Activated CD4-positive, alpha-beta T cell treated with anti-CD3 and anti-CD28 coated beads, Interleukin-2, amount 10 ng/mL, durations not matched to agents 7 days and 5 days (primary cell): ENCODE data around the gene DDAH1. TPM values are rescaled to one million over a fixed set of nuclear protein-coding genes. Genes with fewer than 3 reads are reported as not detected.

Experiments
- CTCF ChIA-PET: fragments of 350-600 bp; sonication (Branson Sonifier 250); formaldehyde crosslinking; loops from one replicate; lab custom pipeline; 2021; ENCODE audit warnings: antibody characterized with exemption; lab: Charles Lee
- POLR2A ChIA-PET: fragments of 350-600 bp; sonication (Branson Sonifier 250); formaldehyde crosslinking; loops from one replicate; lab custom pipeline; 2021; ENCODE audit warnings: antibody characterized with exemption; lab: Charles Lee
- DNase-seq: peaks from one replicate; pipeline ENCODE4 v3.0.0-alpha.2; 2020
- H3K27ac Mint-ChIP-seq: one replicate; pipeline ENCODE4 v1.8.0; 2021; ENCODE audit warnings: mild to moderate bottlenecking, moderate library complexity, mixed read lengths
- H3K27me3 Mint-ChIP-seq: one replicate; pipeline ENCODE4 v1.8.0; 2021; ENCODE audit warnings: mixed read lengths
- H3K36me3 Mint-ChIP-seq: one replicate; pipeline ENCODE4 v1.8.0; 2021; ENCODE audit warnings: low read depth, mixed read lengths
- H3K4me1 Mint-ChIP-seq: one replicate; pipeline ENCODE4 v1.8.0; 2021; ENCODE audit warnings: mixed read lengths
- H3K4me3 Mint-ChIP-seq: one replicate; pipeline ENCODE4 v1.8.0; 2021; ENCODE audit warnings: mild to moderate bottlenecking, moderate library complexity, mixed read lengths
- H3K9me3 Mint-ChIP-seq: one replicate; pipeline ENCODE4 v1.8.0; 2021; ENCODE audit warnings: mixed read lengths
- total RNA-seq, 2 experiments: library from RNA; stranded (reverse); gene quantifications; one replicate each; pipeline ENCODE4 v1.2.3, GENCODE V29; 2021

The DDAH1 gene
- total RNA-seq, 2 experiments from 2014 or later, result not detected

DNA sequence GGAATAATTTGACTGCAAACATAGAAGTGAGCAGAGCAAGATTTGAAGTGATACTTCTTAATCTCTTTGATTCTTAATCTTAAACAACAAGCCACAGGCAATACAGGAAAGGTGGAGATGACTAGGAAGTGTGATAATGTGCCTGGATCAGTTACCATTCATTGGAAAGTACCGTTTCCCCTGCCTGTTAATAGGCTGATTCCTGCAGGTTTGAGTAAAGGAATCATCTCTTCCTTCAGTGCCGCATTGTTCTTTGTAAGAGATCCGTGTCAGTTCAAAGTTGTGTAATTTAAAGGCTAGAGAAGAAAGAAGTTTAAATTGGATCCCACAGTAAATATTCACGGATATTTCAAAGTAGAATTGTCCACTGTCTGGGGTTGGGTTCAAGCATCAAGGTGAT is 145.0 kb downstream of the DDAH1 start:
- H3K27me3 Mint-ChIP-seq, result peaks cover 54% of the 10 kb centered on the region
- H3K36me3 Mint-ChIP-seq, result no peaks in the 10 kb centered on the region
- no peak overlapping the region for H3K27ac Mint-ChIP-seq

DNA sequence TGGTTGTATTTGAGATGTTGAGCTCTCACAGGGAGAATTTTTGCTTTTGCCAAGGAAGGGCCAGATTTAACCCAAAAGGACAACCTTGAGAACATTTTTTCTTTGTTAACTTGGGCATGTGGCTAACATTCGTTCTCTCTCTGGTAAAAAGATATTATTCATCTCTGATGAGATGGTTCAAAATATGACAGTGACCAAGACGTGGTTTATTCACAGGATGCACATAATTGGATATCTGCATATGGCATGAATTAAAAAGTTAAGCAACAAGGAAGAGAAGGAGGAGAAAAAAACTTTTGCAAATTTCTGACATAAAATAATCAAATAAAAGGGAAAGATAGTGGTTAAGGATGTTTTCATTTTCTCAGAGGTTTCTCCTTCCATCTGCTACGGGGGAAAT is 145.5 kb downstream of the DDAH1 start:
- Mint-ChIP-seq H3K27ac (no peak overlapping the region), H3K36me3 (no peaks in the 10 kb centered on the region), H3K4me1 (peaks cover 6% of the 10 kb centered on the region), H3K4me3 (no peak overlapping the region), H3K9me3 (no peaks in the 10 kb centered on the region), H3K27me3 (peaks cover 55% of the 10 kb centered on the region)
- ChIA-PET POLR2A (no interaction called here), CTCF (no interaction called here)
- DNase-seq, result no peak

More for the DNA sequence above, 145.0 kb downstream of the DDAH1 start:
- DNase-seq, result no peak
- Mint-ChIP-seq H3K4me3 (no peak overlapping the region), H3K4me1 (peaks cover 6% of the 10 kb centered on the region), H3K9me3 (no peaks in the 10 kb centered on the region)
- ChIA-PET CTCF (no interaction called here), POLR2A (no interaction called here)

GRCh38 chr1:85318217-85318616 is 146.7 kb downstream of the DDAH1 start:
- POLR2A ChIA-PET, result no interaction called here

DNA sequence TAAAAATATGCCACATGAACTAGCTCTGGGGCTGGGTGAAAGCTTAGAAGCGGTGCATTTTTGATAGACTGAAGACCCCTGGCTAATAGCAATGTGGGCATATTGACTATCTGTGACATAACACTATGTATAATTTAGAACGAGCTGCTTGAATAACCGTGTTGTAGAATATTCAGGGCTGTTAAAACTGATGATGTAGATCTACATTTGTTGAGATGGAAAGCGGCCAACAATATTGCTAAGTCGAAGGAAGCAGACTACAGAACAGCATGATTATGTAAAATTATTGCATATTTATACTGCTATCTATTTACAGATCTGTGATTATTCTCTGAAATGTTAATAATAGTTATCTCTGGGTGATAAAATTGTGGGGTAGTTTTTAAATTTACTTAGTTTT is 147.4 kb downstream of the DDAH1 start:
- Mint-ChIP-seq H3K9me3 (no peaks in the 10 kb centered on the region), H3K4me3 (no peak overlapping the region), H3K36me3 (no peaks in the 10 kb centered on the region), H3K4me1 (peaks cover 6% of the 10 kb centered on the region), H3K27ac (no peak overlapping the region), H3K27me3 (peaks cover 61% of the 10 kb centered on the region)
- no peak for DNase-seq
- ChIA-PET POLR2A (no interaction called here), CTCF (no interaction called here)

More at GRCh38 chr1:85318217-85318616, 146.7 kb downstream of the DDAH1 start:
- Mint-ChIP-seq H3K9me3 (no peaks in the 10 kb centered on the region), H3K4me3 (no peak overlapping the region), H3K27me3 (peaks cover 55% of the 10 kb centered on the region), H3K27ac (no peak overlapping the region), H3K4me1 (peaks cover 6% of the 10 kb centered on the region), H3K36me3 (no peaks in the 10 kb centered on the region)
- no peak for DNase-seq
- CTCF ChIA-PET, result no interaction called here

GRCh38 chr1:85316321-85316720 is 148.6 kb downstream of the DDAH1 start:
- Mint-ChIP-seq H3K4me1 (peaks cover 4% of the 10 kb centered on the region), H3K27ac (no peak overlapping the region), H3K36me3 (no peaks in the 10 kb centered on the region), H3K27me3 (peaks cover 68% of the 10 kb centered on the region), H3K4me3 (no peak overlapping the region), H3K9me3 (no peaks in the 10 kb centered on the region)
- no peak for DNase-seq
- ChIA-PET CTCF (no interaction called here), POLR2A (no interaction called here)

- H3K4me1 Mint-ChIP-seq, result peaks cover 2% of the 10 kb centered on the region
- DNase-seq, result no peak
- ChIA-PET POLR2A (no interaction called here), CTCF (interaction anchor here (0.9 kb wide), 1 partner anchor 10 kb away, joined by 4 read pairs; no protein-coding TSS in a partner anchor)
- peaks cover 66% of the 10 kb centered on the region for H3K27me3 Mint-ChIP-seq
- H3K27ac Mint-ChIP-seq, result no peak overlapping the region
- H3K9me3 Mint-ChIP-seq, result no peaks in the 10 kb centered on the region
- H3K4me3 Mint-ChIP-seq, result no peak overlapping the region
- H3K36me3 Mint-ChIP-seq, result no peaks in the 10 kb centered on the region
Measured at GRCh38 chr1:85315789-85316188, 149.2 kb downstream of the DDAH1 start.

GRCh38 chr1:85314726-85315125 is 150.2 kb downstream of the DDAH1 start:
- H3K9me3 Mint-ChIP-seq, result no peaks in the 10 kb centered on the region
- no peaks in the 10 kb centered on the region for H3K36me3 Mint-ChIP-seq
- H3K4me1 Mint-ChIP-seq, result no peaks in the 10 kb centered on the region
- no peak overlapping the region for H3K4me3 Mint-ChIP-seq
- POLR2A ChIA-PET, result interaction anchor here (0.7 kb wide), 1 partner anchor 103 kb away, joined by 3 read pairs; no protein-coding TSS in a partner anchor
- no peak overlapping the region for H3K27ac Mint-ChIP-seq
- DNase-seq, result no peak
- H3K27me3 Mint-ChIP-seq, result peaks cover 67% of the 10 kb centered on the region
- CTCF ChIA-PET, result no interaction called here

GRCh38 chr1:85313888-85314696 is 150.9 kb downstream of the DDAH1 start:
- no peak for DNase-seq
- no peak overlapping the region for H3K4me3 Mint-ChIP-seq
- H3K4me1 Mint-ChIP-seq, result no peaks in the 10 kb centered on the region
- ChIA-PET POLR2A (no interaction called here), CTCF (no interaction called here)
- H3K9me3 Mint-ChIP-seq, result no peaks in the 10 kb centered on the region
- no peaks in the 10 kb centered on the region for H3K36me3 Mint-ChIP-seq
- H3K27me3 Mint-ChIP-seq, result peaks cover 68% of the 10 kb centered on the region
- H3K27ac Mint-ChIP-seq, result no peak overlapping the region

DNA sequence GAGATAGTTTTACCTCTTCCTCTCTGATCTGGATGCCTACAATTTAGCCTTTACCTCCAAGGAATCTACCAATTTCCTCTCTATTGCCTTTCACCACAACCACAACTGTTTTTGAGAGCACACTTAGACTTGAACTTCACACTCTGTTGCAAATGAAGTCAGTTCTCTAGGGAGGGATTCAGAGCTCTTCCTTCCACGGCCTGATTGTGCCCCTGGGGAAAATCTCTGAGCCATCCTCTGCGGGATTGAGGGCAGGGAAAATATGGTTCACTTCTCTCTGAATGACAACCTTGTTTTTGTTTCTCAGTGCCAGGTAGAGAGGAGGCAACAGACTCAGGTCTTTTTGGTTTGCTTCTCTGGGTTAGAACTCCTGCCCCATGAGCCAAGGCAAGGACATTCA is 153.1 kb downstream of the DDAH1 start:
- Mint-ChIP-seq H3K9me3 (no peaks in the 10 kb centered on the region), H3K27me3 (peaks cover 66% of the 10 kb centered on the region), H3K36me3 (no peaks in the 10 kb centered on the region), H3K4me3 (no peak overlapping the region), H3K27ac (no peak overlapping the region), H3K4me1 (peaks cover 2% of the 10 kb centered on the region)
- ChIA-PET CTCF (no interaction called here), POLR2A (no interaction called here)
- DNase-seq, result no peak

DNA sequence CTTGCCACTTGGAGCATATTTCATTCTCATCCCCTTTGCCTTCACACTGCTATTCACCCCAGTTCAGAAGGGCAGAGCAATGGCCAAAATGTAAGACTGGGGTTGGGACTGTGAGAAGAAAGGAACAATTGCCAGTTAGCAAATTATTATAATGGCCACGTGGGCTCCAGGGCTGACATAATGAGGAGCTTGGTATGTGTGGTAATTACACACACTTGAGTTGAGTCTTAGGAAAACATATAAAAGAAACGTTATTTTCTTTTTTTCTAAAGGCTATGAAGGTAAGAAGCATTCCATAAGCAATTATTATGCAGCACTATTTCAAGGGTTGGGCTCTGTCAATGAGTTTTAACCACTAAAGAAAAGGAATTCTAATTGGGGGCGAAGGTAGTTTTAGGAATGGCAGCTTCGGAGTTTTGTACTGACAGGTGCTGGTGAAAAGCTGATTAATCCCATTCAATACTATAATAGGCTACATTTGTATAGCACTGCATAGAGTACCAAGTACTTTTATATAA is 156.1 kb downstream of the DDAH1 start:
- Mint-ChIP-seq H3K36me3 (no peaks in the 10 kb centered on the region), H3K4me3 (no peak overlapping the region), H3K27me3 (peaks cover 58% of the 10 kb centered on the region), H3K9me3 (no peaks in the 10 kb centered on the region), H3K4me1 (peaks cover 2% of the 10 kb centered on the region), H3K27ac (no peak overlapping the region)
- ChIA-PET CTCF (interaction anchor here (1.0 to 2.0 kb wide), 2 partner anchors 263 to 272 kb away, joined by 3 to 5 read pairs; no protein-coding TSS in a partner anchor), POLR2A (interaction anchor here (0.6 kb wide), 1 partner anchor 40 kb away, joined by 3 read pairs; no protein-coding TSS in a partner anchor)
- no peak for DNase-seq

DNA sequence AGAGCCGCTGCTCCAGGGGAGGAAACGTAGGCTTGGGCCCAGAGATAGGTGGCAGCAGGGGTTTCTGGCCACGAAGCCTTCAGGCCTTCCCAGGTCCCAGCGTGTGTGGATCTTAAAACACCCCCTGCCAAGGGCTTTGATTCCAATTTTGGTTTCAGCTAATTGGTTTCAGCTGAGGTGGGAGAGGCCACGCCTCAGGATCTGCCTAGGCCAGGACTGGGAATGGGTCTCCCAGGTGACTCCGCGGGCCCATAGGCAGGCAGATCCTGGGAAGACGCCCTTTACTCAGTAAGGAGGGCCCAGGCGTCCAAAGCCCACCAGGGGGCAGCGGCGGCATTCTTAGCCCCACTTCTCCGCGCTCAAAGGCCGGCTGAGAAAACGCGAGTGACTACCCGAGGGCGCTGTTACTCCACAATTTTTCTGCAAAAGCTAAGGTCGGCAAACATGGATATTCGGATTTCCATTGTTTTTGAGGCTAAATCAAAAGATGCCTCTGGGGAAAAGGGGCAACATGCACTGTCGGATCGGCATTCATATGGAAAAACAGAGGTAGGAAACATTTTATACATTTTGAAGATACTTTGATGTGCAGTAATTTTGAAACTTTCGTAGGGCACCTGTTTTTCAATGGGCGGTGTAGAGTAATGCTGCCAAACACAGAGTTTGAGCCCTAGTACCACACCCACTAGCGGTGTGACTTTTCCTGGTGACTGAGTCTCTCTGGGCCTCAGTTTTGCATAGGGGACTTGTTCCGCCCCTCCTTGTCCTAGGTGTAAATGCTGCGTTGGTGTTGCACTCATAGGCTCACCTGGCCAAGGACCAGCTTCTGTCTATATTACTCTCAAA is 156.7 kb downstream of the DDAH1 start:
- Mint-ChIP-seq H3K27me3 (peaks cover 54% of the 10 kb centered on the region), H3K9me3 (no peaks in the 10 kb centered on the region), H3K27ac (no peak overlapping the region), H3K4me1 (peaks cover 2% of the 10 kb centered on the region), H3K4me3 (no peak overlapping the region), H3K36me3 (no peaks in the 10 kb centered on the region)
- peak; percentile 62 for DNase-seq
- CTCF ChIA-PET, result interaction anchor here (1.0 to 2.0 kb wide), 2 partner anchors 263 to 273 kb away, joined by 3 to 5 read pairs; no protein-coding TSS in a partner anchor
- POLR2A ChIA-PET, result interaction anchor here (0.6 kb wide), 2 partner anchors 41 to 865 kb away, joined by 3 read pairs; no protein-coding TSS in a partner anchor

DNA sequence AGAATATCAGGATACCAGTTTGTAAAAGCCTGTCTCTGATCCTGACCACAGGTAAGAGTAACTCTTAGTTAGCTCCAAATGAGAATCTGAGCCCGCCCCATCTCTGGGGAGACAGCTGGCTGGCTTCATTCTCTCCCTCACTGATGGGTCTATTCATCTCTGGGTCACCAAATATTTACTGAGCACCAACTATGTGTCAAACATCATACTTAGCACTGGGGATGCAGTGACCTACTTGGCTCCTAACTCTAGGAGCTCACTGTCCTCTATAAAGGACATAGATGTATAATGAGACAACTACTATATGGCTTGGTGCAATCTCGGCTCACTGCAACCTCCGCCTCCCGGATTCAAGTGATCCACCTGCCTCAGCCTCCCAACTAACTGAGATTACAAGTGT is 158.7 kb downstream of the DDAH1 start:
- Mint-ChIP-seq H3K27ac (no peak overlapping the region), H3K4me1 (peaks cover 2% of the 10 kb centered on the region), H3K27me3 (peaks cover 56% of the 10 kb centered on the region), H3K4me3 (no peak overlapping the region), H3K9me3 (no peaks in the 10 kb centered on the region), H3K36me3 (no peaks in the 10 kb centered on the region)
- POLR2A ChIA-PET, result no interaction called here
- CTCF ChIA-PET, result interaction anchor here (2.1 kb wide), 1 partner anchor 9 kb away, joined by 4 read pairs; no protein-coding TSS in a partner anchor
- no peak for DNase-seq
